Measurements from ENCODE around the gene SMIM10L2A.
"Not testable (repeated sequence)": the region's sequence is repeated elsewhere in the genome, so short reads cannot be mapped to it uniquely, and the experiment has no call there.

SMIM10L2A gene

DNA sequence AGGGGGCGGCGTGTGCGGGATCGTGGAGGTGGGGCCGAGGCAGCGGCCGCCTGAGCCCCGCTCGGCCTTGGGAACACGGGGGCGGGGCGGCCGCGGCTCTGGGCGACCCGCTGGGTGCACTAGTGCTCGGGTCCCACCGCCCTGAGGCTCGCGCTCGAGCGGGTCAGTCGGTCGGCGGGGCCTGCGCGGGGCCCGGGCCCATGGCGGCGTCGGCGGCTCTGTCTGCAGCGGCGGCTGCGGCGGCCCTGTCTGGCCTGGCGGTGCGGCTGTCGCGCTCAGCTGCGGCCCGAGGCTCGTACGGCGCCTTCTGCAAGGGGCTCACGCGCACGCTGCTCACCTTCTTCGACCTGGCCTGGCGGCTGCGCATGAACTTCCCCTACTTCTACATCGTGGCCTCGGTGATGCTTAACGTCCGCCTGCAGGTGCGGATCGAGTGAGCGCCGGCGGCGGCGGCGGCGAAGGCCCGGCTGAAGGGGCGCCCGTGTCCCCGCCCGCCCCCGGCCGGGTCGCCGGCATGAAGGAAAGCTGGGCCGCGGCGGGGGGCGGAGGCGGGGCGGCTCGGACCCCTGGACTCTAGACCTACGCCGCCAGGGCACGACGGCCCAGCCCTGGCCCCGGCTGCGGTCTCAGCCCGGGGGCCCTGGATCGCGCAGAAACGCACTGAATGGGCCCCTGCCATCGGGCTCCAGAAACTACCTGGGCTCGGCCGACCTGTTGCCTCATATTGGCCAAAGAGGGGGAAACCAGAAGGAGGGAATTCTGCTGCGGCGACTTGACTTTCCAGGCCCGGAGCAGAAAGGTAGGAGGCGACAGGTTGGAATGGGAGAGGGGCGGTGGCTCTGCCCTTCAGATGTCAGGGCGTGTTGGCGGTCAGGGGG lies at the start of gene SMIM10L2A:
Gene SMIM10L2A, plus strand, starts transcription at position 13 of the 878 bp plus-strand sequence. Its CDS starts 188 bp downstream, at position 201.
- DNase-seq = peak in 3 of 6 experiments; percentile 28 to 66 (median 53)

DNA sequence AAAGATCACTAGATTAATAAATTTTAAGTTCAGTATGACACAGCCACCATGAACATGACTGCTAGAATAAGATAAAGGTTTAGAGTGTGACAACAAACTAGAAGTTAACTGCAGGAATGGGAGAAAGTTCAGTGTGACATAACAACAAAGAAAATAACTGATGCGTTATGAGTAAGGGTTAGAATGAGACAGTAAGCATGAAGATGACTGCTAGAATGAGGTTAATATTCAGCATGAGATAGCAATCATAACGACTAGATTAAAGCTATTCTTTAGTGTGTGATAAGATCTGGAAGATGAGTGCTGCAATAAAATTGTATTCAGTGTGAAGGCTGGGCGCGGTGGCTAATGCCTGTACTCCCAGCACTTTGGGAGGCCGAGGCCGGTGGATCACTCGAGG lies 48.4 kb upstream of the SMIM10L2A start:
- no peak for DNase-seq

DNA sequence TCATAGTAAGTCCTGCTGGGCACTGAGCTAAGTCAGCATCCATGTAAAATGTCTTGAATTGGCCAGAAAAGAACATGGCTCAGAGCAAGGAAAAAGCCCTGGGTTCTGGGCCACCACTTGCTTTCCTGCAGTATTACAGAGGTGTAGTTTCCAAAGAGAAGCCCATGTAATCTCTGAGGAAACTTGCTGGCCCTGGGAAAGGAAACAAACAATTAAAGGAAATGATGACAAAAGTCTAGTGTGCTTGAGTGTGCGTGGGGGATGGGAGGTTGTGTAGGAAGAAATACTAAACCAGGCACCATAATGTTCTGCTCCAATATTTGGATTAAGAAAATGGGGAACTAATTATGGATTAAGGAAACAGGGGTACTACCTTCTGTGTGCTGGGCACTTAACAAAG lies 39.5 kb upstream of the SMIM10L2A start:
- no peak for DNase-seq

DNA sequence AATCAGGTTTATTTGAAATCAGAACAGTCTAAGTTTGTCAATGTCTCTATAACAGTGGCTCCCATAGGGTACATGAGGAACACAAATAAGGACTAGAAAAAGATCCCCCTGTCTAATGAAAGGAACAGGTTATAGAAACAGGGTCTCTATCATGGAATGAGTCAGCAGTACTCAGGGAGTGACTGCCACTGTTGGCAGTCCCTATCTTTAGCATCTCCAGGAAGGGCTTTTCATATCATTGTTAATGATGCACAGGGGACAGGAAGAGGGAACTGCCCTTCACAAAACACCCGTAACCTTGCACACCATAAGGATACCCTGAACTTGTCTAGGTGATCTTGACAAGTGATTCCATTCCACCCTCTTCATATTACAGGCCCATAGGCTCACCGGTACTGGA lies 38.5 kb upstream of the SMIM10L2A start:
- DNase-seq = no peak

GRCh38 chrX:135384161-135384836 lies 37.4 kb upstream of the SMIM10L2A start:
- DNase-seq = peak in 5 of 6 experiments; percentile 4 to 61 (median 40)

GRCh38 chrX:135388841-135389240 lies 32.9 kb upstream of the SMIM10L2A start:
- DNase-seq = no peak

GRCh38 chrX:135389243-135389642 lies 32.5 kb upstream of the SMIM10L2A start:
- DNase-seq = no peak

DNA sequence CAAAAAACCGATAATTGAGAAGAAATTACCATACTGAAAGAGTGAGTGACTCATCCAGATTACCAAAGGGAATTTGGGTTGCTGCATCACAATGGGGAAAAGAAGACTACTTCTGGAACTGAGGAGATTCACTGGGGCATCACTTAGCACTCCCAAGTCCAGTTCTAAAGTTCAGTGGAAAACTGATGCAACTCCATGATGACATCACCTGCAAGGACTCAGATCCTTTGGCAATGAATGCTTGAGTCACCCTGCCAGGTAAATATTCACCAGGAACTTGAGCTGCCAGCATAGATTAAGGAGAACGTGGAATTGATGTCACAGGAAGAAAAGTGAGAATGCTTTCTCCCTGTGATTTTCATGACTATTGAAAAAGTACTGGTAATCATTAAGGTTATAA lies 32.0 kb upstream of the SMIM10L2A start:
- DNase-seq = no peak

GRCh38 chrX:135391734-135392133 lies 30.0 kb upstream of the SMIM10L2A start:
- DNase-seq = no peak

DNA sequence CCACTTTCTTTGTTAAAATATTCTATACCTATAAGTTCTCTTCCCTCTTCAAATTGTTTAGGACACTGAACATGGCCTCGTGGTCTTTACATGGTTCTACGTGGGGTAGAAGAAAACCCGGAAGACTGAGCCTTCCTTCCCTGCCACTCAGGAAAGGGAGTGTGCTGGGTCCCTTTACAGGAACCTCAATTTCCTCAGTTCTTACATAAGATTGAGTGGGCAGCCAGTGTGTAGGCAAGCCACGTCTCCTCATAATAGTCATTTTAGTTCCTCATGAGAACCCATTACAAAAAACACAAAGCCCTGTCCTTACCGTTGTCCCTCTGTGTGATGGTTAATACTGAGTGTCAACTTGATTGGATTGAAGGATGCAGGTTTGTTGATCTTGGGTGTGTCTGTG lies 28.7 kb upstream of the SMIM10L2A start:
- DNase-seq = no peak

DNA sequence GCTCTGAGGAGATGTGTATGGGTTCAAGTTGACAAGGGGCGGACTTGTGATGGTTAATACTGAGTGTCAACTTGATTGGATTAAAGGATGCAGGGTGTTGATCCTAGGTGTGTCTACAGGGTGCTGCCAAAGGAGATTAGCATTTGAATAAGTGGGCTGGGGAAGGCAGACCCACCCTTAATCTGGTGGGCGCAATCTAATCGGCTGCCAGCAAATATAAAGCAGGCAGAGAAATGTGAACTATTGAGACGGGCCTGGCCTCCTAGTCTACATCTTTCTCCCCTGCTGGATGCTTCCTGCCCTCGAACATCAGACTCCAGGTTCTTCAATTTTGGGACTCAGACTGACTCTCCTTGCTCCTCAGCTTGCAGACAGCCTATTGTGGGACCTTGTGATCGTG lies 26.7 kb upstream of the SMIM10L2A start:
- no peak for DNase-seq

GRCh38 chrX:135396109-135396508 lies 25.6 kb upstream of the SMIM10L2A start:
- DNase-seq = no peak

DNA sequence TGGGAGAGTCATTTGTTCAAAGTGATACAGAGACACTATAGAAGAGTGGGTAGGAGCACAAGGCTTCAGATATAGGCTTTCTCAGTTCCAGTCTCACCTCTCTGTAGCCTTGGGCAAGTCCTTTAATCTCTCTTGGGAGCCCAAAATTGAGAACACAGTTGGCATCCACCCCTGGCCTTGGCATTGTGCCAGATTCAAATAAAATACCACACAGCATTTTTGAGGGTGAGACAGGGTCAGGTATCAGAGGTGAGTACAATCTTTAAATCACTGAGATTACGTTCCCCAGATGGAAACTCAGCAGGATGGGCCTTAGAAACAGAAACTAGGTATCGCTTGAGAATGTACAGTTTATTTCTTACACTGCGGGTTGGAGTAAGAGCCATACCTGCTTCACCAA lies 25.2 kb upstream of the SMIM10L2A start:
- no peak for DNase-seq

GRCh38 chrX:135397652-135398051 lies 24.1 kb upstream of the SMIM10L2A start:
- no peak for DNase-seq

GRCh38 chrX:135403374-135403773 lies 18.4 kb upstream of the SMIM10L2A start:
- DNase-seq = peak in 1 of 6 experiments; percentile 4

DNA sequence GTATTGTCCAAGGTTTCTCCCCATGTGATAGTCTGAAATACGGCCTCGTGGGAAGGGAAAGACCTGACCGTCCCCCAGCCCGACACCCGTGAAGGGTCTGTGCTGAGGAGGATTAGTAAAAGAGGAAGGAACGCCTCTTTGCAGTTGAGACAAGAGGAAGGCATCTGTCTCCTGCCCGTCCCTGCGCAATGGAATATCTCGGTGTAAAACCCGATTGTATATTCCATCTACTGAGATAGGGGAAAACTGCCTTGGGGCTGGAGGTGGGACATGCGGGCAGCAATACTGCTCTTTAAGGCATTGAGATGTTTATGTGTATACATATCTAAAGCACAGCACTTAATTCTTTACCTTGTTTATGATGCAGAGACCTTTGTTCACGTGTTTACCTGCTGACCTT lies 15.3 kb upstream of the SMIM10L2A start:
- not testable (repeated sequence) for DNase-seq

GRCh38 chrX:135408794-135409193 lies 12.9 kb upstream of the SMIM10L2A start:
- no peak for DNase-seq

GRCh38 chrX:135410861-135411627 lies 10.7 kb upstream of the SMIM10L2A start:
- no peak for DNase-seq

- DNase-seq = no peak
These were observed 9.9 kb upstream of the SMIM10L2A start for GRCh38 chrX:135411893-135412292.

GRCh38 chrX:135416546-135416945 lies 5.2 kb upstream of the SMIM10L2A start:
- no peak for DNase-seq

DNA sequence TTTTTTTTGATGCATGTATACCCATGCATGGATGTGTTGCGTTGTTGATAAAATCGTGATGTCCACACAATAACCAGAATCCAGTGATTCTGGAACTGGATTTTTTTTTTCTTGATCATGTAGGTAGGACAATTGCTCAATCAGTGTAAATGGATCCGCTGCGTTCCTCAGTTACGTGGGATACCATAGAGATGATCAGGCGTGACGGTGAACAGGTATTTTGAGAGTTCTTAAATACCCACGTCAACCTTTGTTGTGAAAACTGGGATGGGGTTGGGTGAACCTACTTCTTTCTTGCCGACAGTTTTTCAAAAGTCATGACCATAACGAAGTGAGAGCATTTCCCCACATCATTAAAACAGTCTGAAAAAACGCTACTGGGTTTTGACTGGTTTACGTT lies 913 bp upstream of the SMIM10L2A start:
- no peak for DNase-seq

DNA sequence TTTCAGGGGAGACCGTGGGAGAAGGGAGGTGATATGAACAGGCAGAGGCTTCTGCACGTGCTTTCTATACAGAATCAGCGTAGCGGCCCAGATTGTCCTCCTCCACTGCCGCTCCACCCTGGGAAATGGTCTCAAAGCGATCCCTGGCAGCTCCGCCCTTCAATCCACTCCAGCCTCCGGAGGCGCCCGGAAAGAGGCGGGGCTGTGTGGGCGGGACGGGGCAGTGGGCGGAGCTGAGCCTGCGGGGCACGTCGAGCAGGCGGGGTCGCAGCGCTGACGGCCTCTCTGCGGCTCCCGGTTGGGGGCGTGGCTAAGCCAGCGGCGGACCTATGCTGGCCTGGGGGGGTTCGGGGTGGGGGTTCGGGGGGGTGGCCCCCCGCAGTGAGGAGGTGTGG lies 210 bp upstream of the SMIM10L2A start:
- peak; percentile 68 to 87 (median 82) for DNase-seq

DNA sequence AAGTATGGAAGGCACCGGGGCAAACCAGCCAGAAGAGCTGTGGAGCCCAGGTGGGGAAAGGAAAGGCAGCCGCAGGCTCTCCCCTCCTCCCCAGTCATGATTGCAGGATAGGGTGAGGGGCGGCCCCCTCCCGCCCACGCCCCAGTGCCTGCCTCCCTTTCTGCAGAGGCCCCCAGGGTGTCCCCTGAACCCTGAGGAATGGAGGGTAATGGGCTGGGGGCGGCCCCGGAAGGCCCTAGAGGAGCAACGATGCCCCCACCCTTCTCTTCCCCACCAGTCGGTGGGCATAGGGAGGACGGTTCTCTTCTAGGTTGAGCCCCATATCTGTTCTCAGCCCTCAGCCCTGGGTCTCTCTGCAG lies 1.0 kb downstream of the SMIM10L2A start:
- DNase-seq = not testable (repeated sequence)
